ENCODE measurements around the gene HEXA.
A peak's percentile ranks its signal among the peaks of the same experiment; 100 is the strongest.
"Not testable (repeated sequence)": the region's sequence is repeated elsewhere in the genome, so short reads cannot be mapped to it uniquely, and the experiment has no call there.

HEXA gene

DNA sequence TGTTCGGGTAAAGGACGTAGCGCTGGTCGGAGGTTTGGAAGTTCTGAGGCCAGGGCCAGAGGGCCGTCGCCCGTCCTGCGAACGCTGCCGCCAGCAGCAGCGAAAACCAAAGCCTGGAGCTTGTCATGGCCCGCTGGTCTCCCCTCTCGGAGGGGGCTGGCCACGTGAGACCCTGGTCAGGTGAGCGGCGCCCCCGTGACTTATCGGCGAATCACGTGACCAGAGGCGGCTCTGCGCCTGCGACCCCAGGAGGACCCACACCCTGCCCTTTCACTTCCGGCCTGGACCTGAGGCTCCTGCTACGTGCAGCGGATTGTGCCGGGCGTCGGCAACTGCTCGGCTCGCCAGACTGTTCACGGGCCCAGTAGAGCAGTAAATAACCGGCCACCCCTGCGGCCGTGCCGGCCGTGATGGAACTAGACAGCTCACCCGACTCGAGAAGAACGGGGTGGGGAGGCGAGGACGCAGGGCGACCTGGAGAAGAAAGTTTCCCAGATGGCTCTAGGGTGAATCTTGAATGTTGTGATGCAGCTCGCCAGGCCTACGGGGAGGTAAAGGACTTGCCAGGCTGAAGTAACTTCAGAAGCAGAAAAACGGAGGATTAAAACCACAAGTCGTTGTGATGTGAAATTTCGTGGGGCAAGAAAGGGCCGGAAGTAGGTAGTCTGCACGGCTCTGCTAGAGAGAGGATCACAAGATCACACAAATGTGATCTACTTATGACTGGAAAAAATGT lies at the start of gene HEXA:
HEXA (minus strand) TSS at position 169 of the 736 bp plus-strand sequence; CDS start at position 127, 42 bp downstream.
- DNase-seq: peak; percentile 78

DNA sequence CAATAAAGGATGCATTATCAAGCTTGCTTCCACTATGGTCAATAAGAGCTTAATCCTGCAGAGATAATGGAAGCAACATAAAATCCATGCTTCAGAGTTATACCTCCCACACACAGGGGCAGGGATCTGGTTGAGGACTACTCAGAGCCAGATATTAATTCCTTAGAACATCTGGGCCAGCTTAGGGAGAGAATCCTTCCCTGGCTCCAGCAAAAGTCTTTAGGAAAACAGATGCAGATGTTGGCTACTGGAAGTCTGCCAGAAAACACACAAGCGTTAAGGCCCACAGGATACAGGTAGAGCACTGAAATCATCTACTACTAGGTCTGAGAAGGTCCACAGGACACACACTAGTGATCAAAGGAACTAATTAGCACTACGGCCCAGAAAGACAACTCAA lies 47.4 kb upstream of the HEXA start:
- no peak for DNase-seq

DNA sequence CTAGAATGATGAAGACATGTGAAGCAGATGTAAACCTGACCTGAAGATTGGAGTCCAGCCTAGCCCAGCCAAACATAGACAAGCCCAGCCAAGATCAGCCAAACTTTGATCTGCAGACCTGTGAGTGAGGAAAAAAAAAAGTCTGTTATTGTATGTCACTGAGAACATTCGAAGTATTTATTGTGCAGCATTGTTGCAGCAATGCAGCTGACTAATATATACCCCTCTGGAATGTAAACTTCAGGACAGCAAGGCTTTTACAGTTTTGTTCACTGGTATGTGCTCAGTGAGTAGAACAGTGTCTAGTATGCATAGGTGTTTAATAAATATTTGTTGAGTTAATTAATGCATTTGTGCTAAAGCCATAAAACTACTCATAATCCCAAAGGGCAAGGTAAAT lies 45.7 kb upstream of the HEXA start:
- peak; percentile 30 for DNase-seq

DNA sequence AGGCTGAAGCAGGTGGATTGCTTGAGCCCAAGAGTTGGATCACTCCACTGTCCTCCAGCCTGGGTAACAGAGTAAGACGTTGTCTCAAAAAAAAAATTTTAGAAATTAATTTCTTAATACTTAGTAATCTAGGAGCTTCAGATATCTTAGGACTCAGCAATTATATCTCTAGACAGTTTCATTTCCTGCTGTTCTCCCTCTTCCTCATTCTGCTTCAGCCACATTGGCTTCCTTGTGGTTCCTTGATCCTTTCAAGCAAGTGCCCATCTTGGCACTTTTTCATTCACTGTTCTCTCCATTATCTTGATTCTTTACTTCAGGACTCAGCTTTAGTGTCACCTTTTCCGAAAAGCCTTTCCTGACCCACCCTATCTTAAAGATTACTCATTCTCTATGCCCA lies 44.8 kb upstream of the HEXA start:
- no peak for DNase-seq

DNA sequence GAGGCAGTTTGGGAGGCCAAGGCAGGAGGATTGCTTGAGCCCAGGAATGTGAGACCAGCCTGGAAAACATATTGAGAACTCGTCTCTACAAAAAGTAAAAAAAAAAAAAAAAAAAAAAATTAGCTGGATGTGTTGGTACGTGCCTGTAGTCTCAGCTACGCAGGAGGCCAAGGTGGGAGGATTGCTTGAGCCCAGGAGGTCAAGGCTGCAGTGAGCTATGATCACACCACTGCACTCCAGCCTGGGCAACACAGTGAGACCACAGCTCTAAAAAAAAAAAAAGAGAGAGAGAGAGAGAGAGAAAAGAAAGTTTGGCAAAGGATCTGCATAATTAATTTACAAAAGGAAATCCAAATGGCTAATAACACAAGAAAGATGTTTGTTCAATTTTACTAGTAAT lies 44.0 kb upstream of the HEXA start:
- DNase-seq: not testable (repeated sequence)

DNA sequence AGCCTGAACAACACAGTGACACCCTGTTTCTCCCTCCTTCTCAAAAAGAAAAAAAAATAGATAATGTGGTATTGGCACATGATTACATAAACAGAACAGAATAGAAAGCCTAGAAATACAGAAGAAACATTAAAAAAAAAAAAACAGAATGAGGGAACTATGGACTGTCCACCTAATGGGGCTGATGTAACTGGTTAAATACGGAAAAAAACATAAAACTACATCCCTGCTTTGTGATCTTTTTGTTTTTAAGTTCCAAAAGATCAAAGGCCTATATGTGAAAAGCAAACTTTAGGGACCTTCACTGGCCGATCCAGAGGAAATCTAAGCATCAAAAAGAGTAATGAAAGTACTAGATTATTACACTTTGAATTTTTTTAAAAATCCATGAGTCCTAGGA lies 39.5 kb upstream of the HEXA start:
- no peak for DNase-seq

DNA sequence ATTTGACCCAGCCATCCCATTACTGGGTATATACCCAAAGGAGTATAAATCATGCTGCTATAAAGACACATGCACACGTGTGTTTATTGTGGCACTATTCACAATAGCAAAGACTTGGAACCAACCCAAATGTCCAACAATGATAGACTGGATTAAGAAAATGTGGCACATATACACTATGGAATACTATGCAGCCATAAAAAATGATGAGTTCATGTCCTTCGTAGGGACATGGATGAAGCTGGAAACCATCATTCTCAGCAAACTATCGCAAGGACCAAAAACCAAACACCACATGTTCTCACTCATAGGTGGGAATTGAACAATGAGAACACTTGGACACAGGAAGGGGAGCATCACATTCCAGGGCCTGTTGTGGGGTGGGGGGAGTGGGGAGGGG lies 37.5 kb upstream of the HEXA start:
- DNase-seq: not testable (repeated sequence)

DNA sequence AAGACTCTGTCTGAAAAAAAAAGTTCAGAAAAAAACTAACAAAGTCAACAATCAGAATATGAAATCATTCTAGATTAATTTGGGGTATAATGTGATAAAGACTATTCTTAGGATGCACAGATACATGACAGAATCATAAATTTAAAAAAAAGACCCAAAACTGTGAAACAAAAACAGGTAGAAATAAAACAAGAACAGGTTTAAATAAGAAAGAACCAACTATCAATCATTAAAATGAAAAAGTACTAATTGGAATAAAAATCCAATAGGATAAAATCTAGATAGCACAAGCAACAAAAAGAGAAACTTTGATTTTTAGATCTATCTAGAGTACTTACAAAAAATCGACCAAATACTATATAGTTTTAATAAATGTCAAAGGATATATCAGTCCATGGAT lies 35.7 kb upstream of the HEXA start:
- DNase-seq: no peak

DNA sequence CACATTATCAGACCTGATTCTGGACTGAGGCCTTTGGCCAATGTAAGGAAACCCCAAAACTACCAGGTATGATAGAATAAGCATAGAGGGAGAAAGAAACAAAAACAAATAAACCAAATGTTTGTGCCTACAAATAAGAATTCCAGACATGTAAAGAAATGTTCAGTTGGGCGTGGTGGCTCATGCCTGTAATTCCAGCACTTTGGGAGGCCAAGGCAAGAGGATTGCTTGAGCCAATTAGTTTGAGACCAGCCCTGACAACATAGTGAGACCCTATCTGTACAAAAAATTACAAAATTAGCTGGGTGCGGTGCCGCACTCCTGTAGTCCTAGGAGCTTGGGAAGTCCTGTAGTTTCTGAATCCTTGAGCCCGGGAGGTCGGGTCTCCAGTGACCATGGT lies 35.3 kb upstream of the HEXA start:
- no peak for DNase-seq

DNA sequence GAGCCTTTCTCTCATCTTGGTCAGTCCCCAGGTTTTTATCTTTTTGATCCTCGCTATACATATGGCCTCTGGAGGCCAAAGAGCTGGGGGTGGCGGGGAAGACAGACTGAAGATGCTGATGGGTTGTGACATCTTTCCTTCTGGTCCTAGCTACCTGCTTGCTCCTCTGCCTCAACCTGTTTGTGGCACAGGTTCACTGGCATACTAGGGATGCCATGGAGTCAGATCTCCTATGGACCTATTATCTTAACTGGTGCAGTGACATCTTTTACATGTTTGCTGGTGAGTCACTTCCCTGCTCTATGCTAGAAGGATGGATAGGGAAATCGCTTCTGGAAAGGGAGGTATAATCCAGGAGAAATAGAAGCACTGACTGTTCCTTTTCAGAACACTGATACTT lies 31.1 kb upstream of the HEXA start:
- DNase-seq: no peak

DNA sequence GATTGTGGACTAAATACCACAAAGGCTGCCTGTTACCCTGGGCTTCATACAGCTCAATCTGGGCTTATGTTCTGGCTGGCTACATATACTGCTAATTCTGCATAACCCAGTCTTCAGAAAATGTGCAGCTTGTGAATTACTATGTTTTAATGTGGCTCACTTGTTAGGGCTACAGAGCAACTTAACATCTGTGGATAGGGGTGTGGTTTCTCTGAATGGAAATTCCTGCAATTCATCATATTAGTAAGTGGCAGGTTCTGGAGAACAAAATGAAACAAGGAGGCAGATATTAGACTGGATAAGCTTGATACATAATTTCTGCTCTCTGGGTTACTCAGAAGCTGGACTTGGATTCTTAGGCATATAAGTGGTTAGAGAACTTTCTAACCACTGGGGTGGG lies 29.0 kb upstream of the HEXA start:
- DNase-seq: no peak

DNA sequence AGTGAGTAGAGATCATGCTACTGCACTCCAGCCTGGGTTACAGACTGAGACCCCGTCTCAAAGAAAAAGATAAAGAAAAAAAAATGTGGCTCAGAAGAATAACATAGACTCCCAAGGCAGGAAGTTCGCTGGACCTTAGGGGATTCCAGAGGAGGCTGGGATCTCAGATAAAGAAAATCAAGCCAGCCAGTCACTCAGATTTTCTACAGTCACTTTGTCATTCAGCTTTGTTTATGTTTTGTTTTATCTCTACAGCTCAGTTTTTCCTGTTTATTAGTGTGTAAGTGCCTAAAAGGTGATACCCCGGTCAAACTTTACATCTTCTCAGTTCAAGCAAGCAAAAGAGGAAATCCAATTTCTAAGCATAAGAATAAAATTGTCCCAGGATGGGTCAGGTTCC lies 28.5 kb upstream of the HEXA start:
- no peak for DNase-seq

DNA sequence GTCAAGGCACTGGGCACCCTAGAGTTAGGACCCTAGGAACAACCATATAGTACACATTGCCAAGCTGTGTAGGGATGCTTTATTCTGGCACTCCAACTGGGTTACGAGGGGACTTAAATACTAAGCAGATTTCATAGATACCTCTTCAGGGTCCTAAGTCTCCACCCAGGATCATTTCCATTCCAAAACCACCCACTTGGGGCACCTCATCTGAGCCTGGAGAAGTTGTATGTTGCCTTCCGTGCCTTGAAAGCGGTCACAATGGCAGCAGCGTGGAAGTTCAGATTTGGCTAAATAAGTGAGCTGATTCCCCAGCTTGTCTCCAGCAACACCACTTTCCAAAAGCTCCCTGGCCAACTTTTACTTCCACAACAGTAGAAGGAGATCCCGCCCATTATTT lies 26.9 kb upstream of the HEXA start:
- DNase-seq: no peak

DNA sequence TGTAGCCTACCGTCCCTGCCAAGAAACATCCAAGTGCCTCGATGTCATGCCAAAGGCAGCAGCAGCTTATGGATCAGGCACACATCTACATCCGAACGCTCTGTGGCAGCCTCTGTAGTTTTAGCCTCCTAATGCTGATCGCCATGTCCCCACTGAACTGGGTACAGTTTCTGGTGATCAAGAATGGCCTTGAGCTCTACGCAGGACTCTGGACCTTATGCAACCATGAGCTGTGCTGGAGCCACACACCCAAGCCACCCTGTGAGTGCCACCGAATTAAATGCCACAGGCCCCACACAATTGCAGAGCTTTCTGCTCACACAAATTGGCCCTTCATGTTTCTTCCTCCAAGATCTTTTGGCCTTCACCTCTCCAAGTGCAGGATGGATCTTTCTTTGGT lies 22.8 kb upstream of the HEXA start:
- no peak for DNase-seq

DNA sequence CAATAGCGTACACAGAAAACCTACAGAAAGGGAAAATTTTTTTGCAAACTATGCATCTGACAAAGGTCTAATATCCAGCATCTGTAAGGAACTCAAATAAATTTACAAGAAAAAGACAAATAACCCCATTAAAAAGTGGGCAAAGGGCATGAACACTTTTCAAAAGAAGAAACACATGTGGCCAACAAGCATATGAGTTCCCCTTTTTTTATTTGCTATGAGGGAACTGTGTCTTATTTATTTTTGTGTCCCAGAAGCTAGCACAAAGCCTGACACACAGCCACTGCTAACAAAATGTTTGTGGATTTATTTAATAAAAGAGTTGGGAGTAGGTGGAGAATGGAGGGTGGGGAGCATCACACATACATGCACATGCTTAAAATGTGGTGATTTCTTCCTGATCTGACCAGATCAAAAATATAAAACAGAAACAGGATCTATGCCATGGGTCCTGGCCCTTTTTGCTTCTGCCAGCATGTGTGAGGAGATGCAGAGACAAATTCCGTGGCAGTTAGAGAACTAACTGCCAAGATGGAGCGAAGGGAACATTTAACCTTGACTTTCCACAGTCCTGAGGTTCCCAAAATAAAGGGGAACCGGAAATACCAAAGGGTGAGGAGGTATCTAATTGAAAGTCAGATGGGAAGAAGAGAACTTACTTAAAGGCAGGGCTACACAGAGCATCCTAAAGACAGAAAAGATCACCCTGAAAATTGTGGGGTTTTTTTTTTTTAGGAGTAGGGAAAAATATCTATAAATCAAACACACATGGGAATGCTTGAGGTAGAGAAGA lies 22.2 kb upstream of the HEXA start, which contains the start of gene TMEM202:
TMEM202 (plus strand) TSS at position 510 of the 793 bp plus-strand sequence; CDS start at position 532, 22 bp downstream.
- no peak for DNase-seq

DNA sequence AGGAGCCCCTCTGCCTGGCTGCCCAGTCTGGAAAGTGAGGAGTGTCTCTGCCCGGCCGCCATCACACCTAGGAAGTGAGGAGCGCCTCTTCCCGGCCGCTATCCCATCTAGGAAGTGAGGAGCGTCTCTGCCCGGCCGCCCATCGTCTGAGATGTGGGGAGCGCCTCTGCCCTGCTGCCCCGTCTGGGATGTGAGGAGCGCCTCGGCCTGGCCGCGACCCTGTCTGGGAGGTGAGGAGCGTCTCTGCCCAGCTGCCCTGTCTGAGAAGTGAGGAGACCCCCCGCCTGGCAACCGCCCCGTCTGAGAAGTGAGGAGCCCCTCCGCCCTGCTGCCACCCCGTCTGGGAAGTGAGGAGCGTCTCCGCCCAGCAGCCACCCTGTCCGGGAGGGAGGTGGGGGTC lies 20.5 kb upstream of the HEXA start:
- DNase-seq: not testable (repeated sequence)

DNA sequence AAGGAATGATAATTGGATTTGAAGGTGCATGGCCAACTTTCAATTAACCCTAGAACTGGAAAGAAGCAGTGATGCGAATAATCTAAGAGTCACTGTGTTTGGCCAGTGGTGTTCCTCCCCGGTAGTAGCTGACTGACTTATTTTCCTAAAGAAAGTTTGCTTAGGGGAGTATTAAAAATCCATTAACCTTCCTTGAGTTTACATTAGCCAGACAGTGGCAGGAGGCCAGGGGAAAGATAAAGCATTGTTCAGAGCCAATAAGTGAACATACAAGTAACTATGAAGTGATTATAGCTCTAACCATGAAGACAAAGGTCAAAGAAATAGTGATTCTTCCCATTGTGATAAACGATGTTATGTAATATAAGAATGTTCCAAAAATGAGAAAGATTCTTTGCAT lies 13.4 kb upstream of the HEXA start:
- DNase-seq: no peak

DNA sequence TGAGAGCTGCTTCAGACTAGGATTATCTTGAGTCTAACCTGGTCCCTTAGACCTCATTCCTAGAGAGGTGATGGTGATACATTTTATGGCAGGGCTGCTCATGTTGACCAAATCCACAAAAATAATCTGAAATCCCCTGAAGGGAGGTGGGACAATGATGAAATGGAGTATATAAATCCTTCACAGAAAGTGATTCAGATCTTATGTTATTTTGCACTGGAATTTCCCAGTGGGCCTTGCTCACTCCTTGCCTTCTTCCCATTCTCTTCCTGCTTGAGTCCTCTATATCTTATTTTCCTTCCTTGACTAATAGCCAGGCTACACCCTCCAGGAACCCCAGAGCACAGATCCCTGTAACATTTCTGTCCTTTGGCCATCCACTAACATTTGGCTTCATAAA lies 11.9 kb upstream of the HEXA start:
- no peak for DNase-seq

DNA sequence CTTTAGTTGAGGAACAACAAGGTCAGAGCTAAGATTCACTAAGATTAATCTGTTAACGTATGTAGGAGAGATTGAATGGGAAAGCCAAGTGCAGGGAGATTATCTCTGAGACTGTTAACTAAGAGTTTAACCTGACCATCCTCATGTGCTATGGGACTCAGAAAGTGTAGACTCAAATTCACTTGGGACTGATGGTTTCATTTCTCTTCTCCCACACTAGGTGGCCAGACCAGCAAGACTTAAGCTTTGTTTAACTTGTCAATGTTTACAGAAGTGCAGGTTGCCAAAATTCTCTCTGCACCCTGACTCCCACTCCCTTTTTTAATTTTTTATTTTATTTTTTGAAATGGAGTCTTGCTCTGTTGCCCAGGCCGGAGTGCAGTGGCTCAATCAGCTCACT lies 6.3 kb upstream of the HEXA start:
- DNase-seq: no peak

DNA sequence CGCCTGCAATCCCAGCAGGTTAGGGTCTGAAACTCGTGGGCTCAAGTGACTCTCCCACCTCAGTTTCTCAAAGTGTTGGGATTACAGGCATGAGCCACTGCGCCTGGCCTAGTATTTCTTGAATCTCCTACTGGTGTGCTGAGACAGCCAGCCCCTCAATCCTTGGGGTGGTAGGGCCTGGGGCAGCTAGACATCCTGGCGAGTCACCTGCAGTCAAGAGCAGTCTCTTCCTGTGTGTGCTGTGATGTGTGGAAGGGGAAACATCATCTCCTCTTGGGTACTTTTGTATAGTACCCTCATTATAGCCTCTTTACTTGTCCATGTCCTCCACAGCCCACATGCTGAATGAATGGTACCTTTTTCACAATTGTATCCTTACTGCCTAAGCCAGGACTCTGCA lies 4.9 kb upstream of the HEXA start:
- DNase-seq: no peak

DNA sequence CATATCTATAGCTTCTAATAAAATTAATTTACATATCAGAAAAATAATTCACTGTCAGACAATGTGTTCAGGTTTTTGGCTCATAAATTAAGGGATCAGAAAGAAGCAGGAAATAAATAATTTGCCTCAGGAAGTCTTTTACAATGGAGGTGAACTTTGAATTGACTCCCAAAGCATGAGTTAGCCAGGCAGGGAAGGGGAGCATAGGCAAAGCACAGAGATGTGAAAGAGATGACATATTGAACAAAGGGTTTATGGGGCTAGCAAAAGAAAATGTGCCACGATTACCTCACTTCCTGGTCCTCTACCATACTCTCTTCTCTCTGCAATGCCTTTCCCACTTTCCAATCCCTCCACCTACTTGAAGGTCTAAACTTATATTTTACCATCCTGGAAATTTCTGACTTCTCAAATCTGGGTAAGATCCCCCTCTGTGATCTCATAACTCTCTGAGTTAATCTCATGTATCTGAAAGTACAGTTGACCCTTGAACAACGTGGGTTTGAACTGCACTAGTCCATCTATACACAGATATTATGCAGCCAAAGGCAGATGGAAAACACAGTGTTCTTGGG lies 4.1 kb upstream of the HEXA start:
- no peak for DNase-seq

DNA sequence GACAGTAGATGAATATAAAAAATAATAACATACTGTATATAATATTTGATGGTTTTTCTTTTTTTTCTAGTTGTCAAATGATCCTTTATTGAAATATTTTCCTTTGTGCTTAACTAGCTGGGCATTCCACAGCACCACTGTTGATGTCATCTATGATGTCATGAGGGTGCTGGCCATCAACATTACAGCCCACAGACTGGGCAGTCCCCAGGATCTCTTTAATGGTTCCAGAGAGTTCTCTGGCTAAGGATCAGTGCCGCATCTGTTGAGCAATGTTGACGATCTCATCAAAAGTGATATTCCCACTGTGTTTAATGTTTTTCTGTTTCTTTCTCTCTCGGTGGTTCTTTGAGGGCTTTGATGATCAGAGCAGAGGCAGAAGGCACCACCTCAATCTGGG lies 3.3 kb upstream of the HEXA start:
- not testable (repeated sequence) for DNase-seq

DNA sequence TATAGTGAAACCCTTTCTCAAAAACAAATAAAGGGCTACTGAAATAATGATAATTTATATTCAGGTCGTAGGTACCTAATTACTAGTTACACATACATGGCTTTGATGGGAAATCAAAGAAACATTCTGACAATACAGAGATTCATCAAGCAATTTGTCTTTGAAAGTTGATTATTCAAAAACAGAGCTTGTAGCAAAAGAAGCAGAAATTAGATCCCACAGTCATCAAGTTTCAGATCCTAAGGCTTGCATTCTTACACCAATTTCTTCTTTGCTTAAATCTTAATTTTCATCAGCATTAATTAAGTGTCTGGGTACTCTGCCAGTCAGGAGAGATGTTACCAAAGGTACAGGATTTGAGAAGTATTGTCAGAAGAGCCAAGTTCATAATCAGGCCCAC lies 1.5 kb upstream of the HEXA start:
- DNase-seq: no peak

DNA sequence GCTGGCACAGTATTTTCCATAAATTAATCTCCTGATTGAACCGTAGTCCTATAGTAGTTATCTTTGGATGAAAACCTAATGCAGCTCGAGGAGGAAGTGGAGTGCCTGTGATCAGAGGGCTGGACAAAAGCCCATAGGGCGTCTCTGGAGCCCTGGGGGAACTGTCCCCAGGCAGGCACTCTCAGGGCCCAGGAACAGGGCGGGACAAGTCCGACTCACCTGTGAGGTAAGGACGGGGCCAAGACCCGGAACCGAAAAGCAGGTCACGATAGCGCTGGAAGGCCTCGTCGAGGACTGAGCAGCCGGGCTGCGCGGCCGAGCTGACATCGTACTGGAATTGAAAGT lies 341 bp downstream of the HEXA start:
- DNase-seq: peak; percentile 7

Data from HCEC 1CT (cell line).